ENCODE measurements around the gene CDC37. TPM values are rescaled to one million over a fixed set of nuclear protein-coding genes. Genes with fewer than 3 reads are reported as not detected.
A peak's percentile ranks its signal among the peaks of the same experiment; 100 is the strongest.

The CDC37 gene
- total and polyA plus RNA-seq, 7 experiments from 2014 or later, result 62.8 to 229 (median 177) TPM

GRCh38 chr19:10395917-10396316, 7.4 kb downstream of the CDC37 start:
- H3K27ac ChIP-seq (ENCODE audit: low read depth, low read length), result no peak overlapping the region
- Mint-ChIP-seq H3K27me3 (no peaks in the 10 kb centered on the region), H3K27ac (peak overlapping the region in 1 of 9 donors; percentile 57), H3K4me3 (no peak overlapping the region), H3K36me3 (peaks cover 1 to 15% (median 9%) of the 10 kb centered on the region in 5 donors), H3K4me1 (peaks cover 5 to 23% (median 13%) of the 10 kb centered on the region in 7 donors), H3K9me3 (no peaks in the 10 kb centered on the region)
- DNase-seq, result no peak
- ATAC-seq, result no peak
- no peaks in the 10 kb centered on the region for H3K27me3 ChIP-seq (ENCODE audit: control insufficient read depth in 2 of 2, insufficient read depth in 2 of 2, low read length in 2 of 2)
- H3K36me3 ChIP-seq (ENCODE audit: control insufficient read depth in 2 of 3, insufficient read depth in 3 of 3, low read length in 3 of 3), result peaks cover 0 to 72% (median 3%) of the 10 kb centered on the region in 3 experiments
- CTCF ChIA-PET, result interaction anchor here (1.3 kb wide), 1 partner anchor 17 kb away, joined by 3 read pairs; no protein-coding TSS in a partner anchor
- intact Hi-C loops (cut with micrococcal nuclease), result no loop called here
- POLR2A ChIA-PET, result interaction anchor here (0.6 to 0.9 kb wide), 2 partner anchors 10 to 25 kb away, joined by 3 read pairs; no protein-coding TSS in a partner anchor
- H3K9me3 ChIP-seq (ENCODE audit: control insufficient read depth in 2 of 3, low read length in 3 of 3), result no peaks in the 10 kb centered on the region
- no peak overlapping the region for H3K4me3 ChIP-seq (ENCODE audit: low read length)
- H3K4me1 ChIP-seq (ENCODE audit: control insufficient read depth in 2 of 2, insufficient read depth in 2 of 2, low read length in 2 of 2), result peaks cover 2 to 3% of the 10 kb centered on the region in 2 donors

GRCh38 chr19:10395436-10395835, 7.9 kb downstream of the CDC37 start:
- Mint-ChIP-seq H3K9me3 (no peaks in the 10 kb centered on the region), H3K4me3 (no peak overlapping the region), H3K27me3 (no peaks in the 10 kb centered on the region), H3K27ac (no peak overlapping the region), H3K36me3 (peaks cover 5 to 18% (median 13%) of the 10 kb centered on the region in 5 donors), H3K4me1 (peaks cover 4 to 20% (median 9%) of the 10 kb centered on the region in 7 donors)
- peaks cover 0 to 70% (median 3%) of the 10 kb centered on the region in 3 experiments for H3K36me3 ChIP-seq (ENCODE audit: control insufficient read depth in 2 of 3, insufficient read depth in 3 of 3, low read length in 3 of 3)
- H3K4me3 ChIP-seq (ENCODE audit: low read length), result no peak overlapping the region
- no peaks in the 10 kb centered on the region for H3K4me1 ChIP-seq (ENCODE audit: control insufficient read depth in 2 of 2, insufficient read depth in 2 of 2, low read length in 2 of 2)
- ChIA-PET POLR2A (interaction anchor here (0.6 to 0.7 kb wide), 2 partner anchors 25 to 244 kb away, joined by 3 read pairs; no protein-coding TSS in a partner anchor), CTCF (no interaction called here)
- H3K27me3 ChIP-seq (ENCODE audit: control insufficient read depth in 2 of 2, insufficient read depth in 2 of 2, low read length in 2 of 2), result no peaks in the 10 kb centered on the region
- intact Hi-C loops (cut with micrococcal nuclease), result no loop called here
- no peak for ATAC-seq
- DNase-seq, result no peak
- H3K27ac ChIP-seq (ENCODE audit: low read depth, low read length), result no peak overlapping the region
- H3K9me3 ChIP-seq (ENCODE audit: control insufficient read depth in 2 of 3, low read length in 3 of 3), result no peaks in the 10 kb centered on the region

GRCh38 chr19:10395003-10395402, 8.3 kb downstream of the CDC37 start:
- H3K4me1 Mint-ChIP-seq, result peaks cover 4 to 20% (median 8%) of the 10 kb centered on the region in 7 donors
- H3K27me3 Mint-ChIP-seq, result no peaks in the 10 kb centered on the region
- DNase-seq (no peak), ATAC-seq (no peak)
- no peaks in the 10 kb centered on the region for H3K9me3 Mint-ChIP-seq
- POLR2A ChIA-PET, result interaction anchor here (0.7 kb wide), 1 partner anchor 243 kb away, joined by 3 read pairs; no protein-coding TSS in a partner anchor
- Histone ChIP-seq H3K27me3 (ENCODE audit: control insufficient read depth in 2 of 2, insufficient read depth in 2 of 2, low read length in 2 of 2) (no peaks in the 10 kb centered on the region), H3K4me3 (ENCODE audit: low read length) (no peak overlapping the region), H3K27ac (ENCODE audit: low read depth, low read length) (no peak overlapping the region), H3K9me3 (ENCODE audit: control insufficient read depth in 2 of 3, low read length in 3 of 3) (no peaks in the 10 kb centered on the region), H3K4me1 (ENCODE audit: control insufficient read depth in 2 of 2, insufficient read depth in 2 of 2, low read length in 2 of 2) (no peaks in the 10 kb centered on the region), H3K36me3 (ENCODE audit: control insufficient read depth in 2 of 3, insufficient read depth in 3 of 3, low read length in 3 of 3) (peaks cover 0 to 70% (median 3%) of the 10 kb centered on the region in 3 experiments)
- intact Hi-C loops (cut with micrococcal nuclease), result no loop called here
- H3K27ac Mint-ChIP-seq, result no peak overlapping the region
- CTCF ChIA-PET, result no interaction called here
- H3K4me3 Mint-ChIP-seq, result no peak overlapping the region
- peaks cover 5 to 18% (median 13%) of the 10 kb centered on the region in 5 donors for H3K36me3 Mint-ChIP-seq

- Histone ChIP-seq H3K27me3 (ENCODE audit: control insufficient read depth in 2 of 2, insufficient read depth in 2 of 2, low read length in 2 of 2) (no peaks in the 10 kb centered on the region), H3K36me3 (ENCODE audit: control insufficient read depth in 2 of 3, insufficient read depth in 3 of 3, low read length in 3 of 3) (peaks cover 0 to 63% (median 3%) of the 10 kb centered on the region in 3 experiments), H3K4me1 (ENCODE audit: control insufficient read depth in 2 of 2, insufficient read depth in 2 of 2, low read length in 2 of 2) (no peaks in the 10 kb centered on the region), H3K4me3 (ENCODE audit: low read length) (no peak overlapping the region), H3K27ac (ENCODE audit: low read depth, low read length) (no peak overlapping the region), H3K9me3 (ENCODE audit: control insufficient read depth in 2 of 3, low read length in 3 of 3) (no peaks in the 10 kb centered on the region)
- intact Hi-C loops (cut with micrococcal nuclease), result no loop called here
- DNase-seq, result no peak
- no peak overlapping the region for H3K4me3 Mint-ChIP-seq
- H3K4me1 Mint-ChIP-seq, result peaks cover 5 to 22% (median 9%) of the 10 kb centered on the region in 7 donors
- H3K27ac Mint-ChIP-seq, result no peak overlapping the region
- peaks cover 5 to 18% (median 13%) of the 10 kb centered on the region in 5 donors for H3K36me3 Mint-ChIP-seq
- no peaks in the 10 kb centered on the region for H3K27me3 Mint-ChIP-seq
- no peak for ATAC-seq
- ChIA-PET POLR2A (interaction anchor here (1.3 kb wide), 1 partner anchor 123 kb away, joined by 4 read pairs; the partner anchor contains the start of gene ICAM1), CTCF (interaction anchor here (0.7 to 4.5 kb wide), 4 partner anchors 10 to 134 kb away, joined by 3 to 38 read pairs (median 4); partner anchors contain the start of genes CDC37 and ICAM1)
- H3K9me3 Mint-ChIP-seq, result no peaks in the 10 kb centered on the region
These were observed 10.2 kb downstream of the CDC37 start for GRCh38 chr19:10393137-10393536.

GRCh38 chr19:10392120-10392519, 11.2 kb downstream of the CDC37 start:
- Mint-ChIP-seq H3K9me3 (no peaks in the 10 kb centered on the region), H3K27ac (no peak overlapping the region), H3K4me3 (no peak overlapping the region), H3K36me3 (peaks cover 5 to 18% (median 11%) of the 10 kb centered on the region in 5 donors), H3K4me1 (peaks cover 0 to 16% (median 4%) of the 10 kb centered on the region in 7 donors), H3K27me3 (no peaks in the 10 kb centered on the region)
- no peak for DNase-seq
- intact Hi-C loops (cut with micrococcal nuclease), result no loop called here
- Histone ChIP-seq H3K27me3 (ENCODE audit: control insufficient read depth in 2 of 2, insufficient read depth in 2 of 2, low read length in 2 of 2) (no peaks in the 10 kb centered on the region), H3K36me3 (ENCODE audit: control insufficient read depth in 2 of 3, insufficient read depth in 3 of 3, low read length in 3 of 3) (peaks cover 0 to 57% (median 3%) of the 10 kb centered on the region in 3 experiments), H3K4me1 (ENCODE audit: control insufficient read depth in 2 of 2, insufficient read depth in 2 of 2, low read length in 2 of 2) (no peaks in the 10 kb centered on the region), H3K4me3 (ENCODE audit: low read length) (no peak overlapping the region), H3K9me3 (ENCODE audit: control insufficient read depth in 2 of 3, low read length in 3 of 3) (no peaks in the 10 kb centered on the region), H3K27ac (ENCODE audit: low read depth, low read length) (no peak overlapping the region)
- no peak for ATAC-seq
- POLR2A ChIA-PET, result interaction anchor here (0.8 to 1.9 kb wide), 3 partner anchors 121 to 133 kb away, joined by 4 to 7 read pairs (median 5); partner anchors contain the start of gene ICAM1
- CTCF ChIA-PET, result interaction anchor here (0.6 to 4.5 kb wide), 10 partner anchors 11 to 524 kb away, joined by 3 to 38 read pairs (median 5); partner anchors contain the start of genes CDC37, ICAM1 and TYK2

GRCh38 chr19:10390652-10391286, 12.6 kb downstream of the CDC37 start:
- Mint-ChIP-seq H3K4me1 (peaks cover 0 to 8% (median 4%) of the 10 kb centered on the region in 7 donors), H3K9me3 (no peaks in the 10 kb centered on the region), H3K4me3 (no peak overlapping the region), H3K36me3 (peaks cover 5 to 14% (median 9%) of the 10 kb centered on the region in 5 donors), H3K27ac (peak overlapping the region in 3 of 9 donors; percentile 20 to 73 (median 33)), H3K27me3 (no peaks in the 10 kb centered on the region)
- Histone ChIP-seq H3K4me3 (ENCODE audit: low read length) (no peak overlapping the region), H3K9me3 (ENCODE audit: control insufficient read depth in 2 of 3, low read length in 3 of 3) (no peaks in the 10 kb centered on the region), H3K36me3 (ENCODE audit: control insufficient read depth in 2 of 3, insufficient read depth in 3 of 3, low read length in 3 of 3) (peaks cover 0 to 45% (median 3%) of the 10 kb centered on the region in 3 experiments), H3K27me3 (ENCODE audit: control insufficient read depth in 2 of 2, insufficient read depth in 2 of 2, low read length in 2 of 2) (no peaks in the 10 kb centered on the region), H3K27ac (ENCODE audit: low read depth, low read length) (no peak overlapping the region), H3K4me1 (ENCODE audit: control insufficient read depth in 2 of 2, insufficient read depth in 2 of 2, low read length in 2 of 2) (no peaks in the 10 kb centered on the region)
- DNase-seq (peak in 8 of 9 donors; percentile 28 to 66 (median 56)), ATAC-seq (peak; percentile 77)
- intact Hi-C loops (cut with micrococcal nuclease), result no loop called here
- CTCF ChIA-PET, result interaction anchor here (0.5 to 4.5 kb wide), 17 partner anchors 10 to 461 kb away, joined by 3 to 38 read pairs (median 3); partner anchors contain the start of genes CDC37, ICAM1 and TYK2
- POLR2A ChIA-PET, result interaction anchor here (1.2 to 1.9 kb wide), 2 partner anchors 119 to 122 kb away, joined by 5 to 7 read pairs; partner anchors contain the start of gene ICAM1

Measured in naive thymus-derived CD4-positive, alpha-beta T cell (primary cell).